ENCODE data around the gene LRRC8D. TPM values are rescaled to one million over a fixed set of nuclear protein-coding genes. Genes with fewer than 3 reads are reported as not detected.

The LRRC8D gene
- 41.9 and 42.3 TPM in 2 replicates for total RNA-seq

GRCh38 chr1:89820422-89821321 is at the start of gene LRRC8D:
Gene LRRC8D (plus strand): TSS chr1:89821032. CDS start chr1:89933069, 112,037 bp downstream.

Other genes starting within 250 kb of the LRRC8D start
- 58.8 and 92.8 TPM in 2 replicates for gene LRRC8C, start 187.9 kb upstream of the LRRC8D start, total RNA-seq
- 24.5 and 24.6 TPM in 2 replicates for gene ZNF326, start 174.1 kb downstream of the LRRC8D start, total RNA-seq

Data from thoracic aorta endothelial cell (primary cell).